Natural killer cell treated with Interleukin-12 subunit alpha and Interleukin-12 subunit beta and Interleukin-15 and Interleukin-18, amount 100 ng/mL, for 72 hours (primary cell): ENCODE data around the gene DAPK1. TPM values are rescaled to one million over a fixed set of nuclear protein-coding genes. Genes with fewer than 3 reads are reported as not detected.
A peak's percentile ranks its signal among the peaks of the same experiment; 100 is the strongest.

Experiments
- ATAC-seq, 2 donors: fragments of 150-1000 bp; cut with Tn5 transposase in 1 of 2; sonication (Bioruptor Pico), chemical (Tn5 transposase) in 1 of 2; 2 replicates each; pipeline ENCODE4 v1.10.0; 2021
- DNase-seq: peaks from one replicate; pipeline ENCODE4 v3.0.0; 2022; ENCODE audit warnings: low spot score
- H3K27ac Mint-ChIP-seq, 2 donors: 1 replicate in 1 of 2; 2 replicates in 1 of 2; pipeline ENCODE4 v1.8.0; 2022; ENCODE audit warnings: mixed read lengths in 2 of 2, mild to moderate bottlenecking in 1 of 2, moderate library complexity in 1 of 2
- H3K27me3 Mint-ChIP-seq, 2 donors: 1 replicate in 1 of 2; 2 replicates in 1 of 2; pipeline ENCODE4 v1.8.0; 2022; ENCODE audit warnings: mixed read lengths in 2 of 2
- H3K36me3 Mint-ChIP-seq: one replicate; pipeline ENCODE4 v1.8.0; 2022; ENCODE audit warnings: mixed read lengths
- H3K4me1 Mint-ChIP-seq, 2 donors: 1 replicate in 1 of 2; 2 replicates in 1 of 2; pipeline ENCODE4 v1.8.0; 2022; ENCODE audit warnings: low read depth in 2 of 2, mixed read lengths in 2 of 2, mild to moderate bottlenecking in 1 of 2
- H3K4me3 Mint-ChIP-seq: one replicate; pipeline ENCODE4 v1.8.0; 2022; ENCODE audit warnings: mixed read lengths
- H3K9me3 Mint-ChIP-seq: 2 replicates; pipeline ENCODE4 v1.8.0; 2022; ENCODE audit warnings: mixed read lengths
- total RNA-seq, 2 donors: library from RNA; stranded (reverse); gene quantifications; one replicate each; pipeline ENCODE4 v1.2.3, GENCODE V29; 2022

The DAPK1 gene
- total RNA-seq, 2 donors from 2014 or later: 8.5 to 31.7 TPM

- Mint-ChIP-seq H3K4me1 (peaks cover 0 to 4% of the 10 kb centered on the region in 2 donors), H3K9me3 (no peaks in the 10 kb centered on the region), H3K4me3 (no peak overlapping the region), H3K27me3 (no peaks in the 10 kb centered on the region), H3K27ac (no peak overlapping the region), H3K36me3 (no peaks in the 10 kb centered on the region)
- no peak for DNase-seq
- no peak for ATAC-seq
Observed at GRCh38 chr9:87659534-87660419, 162.1 kb downstream of the DAPK1 start.

- Mint-ChIP-seq H3K9me3 (no peaks in the 10 kb centered on the region), H3K4me1 (peaks cover 0 to 4% of the 10 kb centered on the region in 2 donors), H3K4me3 (no peak overlapping the region), H3K36me3 (no peaks in the 10 kb centered on the region), H3K27me3 (no peaks in the 10 kb centered on the region), H3K27ac (no peak overlapping the region)
- ATAC-seq (no peak), DNase-seq (no peak)
Observed at GRCh38 chr9:87661241-87661640, 163.6 kb downstream of the DAPK1 start.

- H3K9me3 Mint-ChIP-seq: no peaks in the 10 kb centered on the region
- no peak for ATAC-seq
- H3K4me1 Mint-ChIP-seq: peaks cover 0 to 4% of the 10 kb centered on the region in 2 donors
- H3K36me3 Mint-ChIP-seq: no peaks in the 10 kb centered on the region
- H3K4me3 Mint-ChIP-seq: no peak overlapping the region
- H3K27ac Mint-ChIP-seq: no peak overlapping the region
- peak; percentile 68 for DNase-seq
- no peaks in the 10 kb centered on the region for H3K27me3 Mint-ChIP-seq
Observed at GRCh38 chr9:87662808-87663528, 165.3 kb downstream of the DAPK1 start.

- no peak for DNase-seq
- Mint-ChIP-seq H3K27ac (no peak overlapping the region), H3K9me3 (no peaks in the 10 kb centered on the region), H3K4me1 (peaks cover 0 to 4% of the 10 kb centered on the region in 2 donors), H3K4me3 (no peak overlapping the region), H3K27me3 (no peaks in the 10 kb centered on the region), H3K36me3 (no peaks in the 10 kb centered on the region)
- no peak for ATAC-seq
Observed at GRCh38 chr9:87663556-87663955, 165.9 kb downstream of the DAPK1 start.

GRCh38 chr9:87664153-87665060, 166.7 kb downstream of the DAPK1 start:
- Mint-ChIP-seq H3K9me3 (no peaks in the 10 kb centered on the region), H3K27ac (no peak overlapping the region), H3K4me1 (peaks cover 0 to 4% of the 10 kb centered on the region in 2 donors), H3K36me3 (no peaks in the 10 kb centered on the region), H3K27me3 (no peaks in the 10 kb centered on the region), H3K4me3 (no peak overlapping the region)
- DNase-seq (no peak), ATAC-seq (peak in 1 of 2 donors; percentile 8)

GRCh38 chr9:87665505-87665904, 167.8 kb downstream of the DAPK1 start:
- Mint-ChIP-seq H3K9me3 (no peaks in the 10 kb centered on the region), H3K4me1 (peaks cover 0 to 4% of the 10 kb centered on the region in 2 donors), H3K4me3 (no peak overlapping the region), H3K27ac (no peak overlapping the region), H3K36me3 (no peaks in the 10 kb centered on the region), H3K27me3 (no peaks in the 10 kb centered on the region)
- DNase-seq (no peak), ATAC-seq (no peak)

- H3K4me3 Mint-ChIP-seq: no peak overlapping the region
- DNase-seq (no peak), ATAC-seq (no peak)
- H3K4me1 Mint-ChIP-seq: peaks cover 0 to 4% of the 10 kb centered on the region in 2 donors
- no peaks in the 10 kb centered on the region for H3K27me3 Mint-ChIP-seq
- H3K36me3 Mint-ChIP-seq: no peaks in the 10 kb centered on the region
- H3K9me3 Mint-ChIP-seq: no peaks in the 10 kb centered on the region
- no peak overlapping the region for H3K27ac Mint-ChIP-seq
Observed at GRCh38 chr9:87667164-87667738, 169.6 kb downstream of the DAPK1 start.

GRCh38 chr9:87668222-87668621, 170.6 kb downstream of the DAPK1 start:
- Mint-ChIP-seq H3K4me3 (no peak overlapping the region), H3K27ac (no peak overlapping the region), H3K4me1 (no peaks in the 10 kb centered on the region), H3K27me3 (no peaks in the 10 kb centered on the region), H3K36me3 (no peaks in the 10 kb centered on the region), H3K9me3 (no peaks in the 10 kb centered on the region)
- ATAC-seq (no peak), DNase-seq (no peak)

- H3K4me3 Mint-ChIP-seq: no peak overlapping the region
- H3K9me3 Mint-ChIP-seq: no peaks in the 10 kb centered on the region
- H3K36me3 Mint-ChIP-seq: no peaks in the 10 kb centered on the region
- H3K27ac Mint-ChIP-seq: no peak overlapping the region
- DNase-seq (no peak), ATAC-seq (no peak)
- no peaks in the 10 kb centered on the region for H3K27me3 Mint-ChIP-seq
- no peaks in the 10 kb centered on the region for H3K4me1 Mint-ChIP-seq
Observed at GRCh38 chr9:87668722-87669121, 171.1 kb downstream of the DAPK1 start.

- Mint-ChIP-seq H3K4me1 (no peaks in the 10 kb centered on the region), H3K4me3 (no peak overlapping the region), H3K27me3 (no peaks in the 10 kb centered on the region), H3K27ac (no peak overlapping the region), H3K9me3 (no peaks in the 10 kb centered on the region), H3K36me3 (no peaks in the 10 kb centered on the region)
- ATAC-seq: peak in 1 of 2 donors; percentile 18
- DNase-seq: no peak
Observed at GRCh38 chr9:87670572-87671264, 173.1 kb downstream of the DAPK1 start.

GRCh38 chr9:87671478-87671877, 173.8 kb downstream of the DAPK1 start:
- H3K27ac Mint-ChIP-seq: no peak overlapping the region
- ATAC-seq: no peak
- no peaks in the 10 kb centered on the region for H3K36me3 Mint-ChIP-seq
- H3K4me1 Mint-ChIP-seq: no peaks in the 10 kb centered on the region
- DNase-seq: no peak
- no peaks in the 10 kb centered on the region for H3K9me3 Mint-ChIP-seq
- no peaks in the 10 kb centered on the region for H3K27me3 Mint-ChIP-seq
- no peak overlapping the region for H3K4me3 Mint-ChIP-seq

- no peaks in the 10 kb centered on the region for H3K36me3 Mint-ChIP-seq
- no peak overlapping the region for H3K4me3 Mint-ChIP-seq
- no peak overlapping the region for H3K27ac Mint-ChIP-seq
- H3K4me1 Mint-ChIP-seq: no peaks in the 10 kb centered on the region
- no peaks in the 10 kb centered on the region for H3K9me3 Mint-ChIP-seq
- no peaks in the 10 kb centered on the region for H3K27me3 Mint-ChIP-seq
- ATAC-seq (no peak), DNase-seq (no peak)
Observed at GRCh38 chr9:87671925-87672324, 174.3 kb downstream of the DAPK1 start.

- no peaks in the 10 kb centered on the region for H3K9me3 Mint-ChIP-seq
- no peak overlapping the region for H3K4me3 Mint-ChIP-seq
- no peak for ATAC-seq
- no peak for DNase-seq
- H3K27ac Mint-ChIP-seq: no peak overlapping the region
- no peaks in the 10 kb centered on the region for H3K27me3 Mint-ChIP-seq
- H3K4me1 Mint-ChIP-seq: no peaks in the 10 kb centered on the region
- no peaks in the 10 kb centered on the region for H3K36me3 Mint-ChIP-seq
Observed at GRCh38 chr9:87672586-87672985, 174.9 kb downstream of the DAPK1 start.
